ENCODE measurements around the gene NAPEPLD. TPM values are rescaled to one million over a fixed set of nuclear protein-coding genes. Genes with fewer than 3 reads are reported as not detected.
"Not testable (repeated sequence)": the region's sequence is repeated elsewhere in the genome, so short reads cannot be mapped to it uniquely, and the experiment has no call there.

Gene NAPEPLD
- total RNA-seq, 2 experiments from 2014 or later, result 6.3 to 6.8 TPM

- intact Hi-C loops (cut with micrococcal nuclease), result no loop called here
- H3K27me3 Mint-ChIP-seq (ENCODE audit: low read depth), result no peaks in the 10 kb centered on the region
- CTCF ChIA-PET, result no interaction called here
- no peak overlapping the region for H3K4me3 Mint-ChIP-seq
- no peak overlapping the region for H3K27ac Mint-ChIP-seq
- H3K36me3 Mint-ChIP-seq (ENCODE audit: low read depth), result peaks cover 36% of the 10 kb centered on the region
- no peak for DNase-seq
- H3K4me1 Mint-ChIP-seq (ENCODE audit: low read depth), result no peaks in the 10 kb centered on the region
- no peaks in the 10 kb centered on the region for H3K9me3 Mint-ChIP-seq
Observed at GRCh38 chr7:103116991-103117390, 31.9 kb downstream of the NAPEPLD start.

DNA sequence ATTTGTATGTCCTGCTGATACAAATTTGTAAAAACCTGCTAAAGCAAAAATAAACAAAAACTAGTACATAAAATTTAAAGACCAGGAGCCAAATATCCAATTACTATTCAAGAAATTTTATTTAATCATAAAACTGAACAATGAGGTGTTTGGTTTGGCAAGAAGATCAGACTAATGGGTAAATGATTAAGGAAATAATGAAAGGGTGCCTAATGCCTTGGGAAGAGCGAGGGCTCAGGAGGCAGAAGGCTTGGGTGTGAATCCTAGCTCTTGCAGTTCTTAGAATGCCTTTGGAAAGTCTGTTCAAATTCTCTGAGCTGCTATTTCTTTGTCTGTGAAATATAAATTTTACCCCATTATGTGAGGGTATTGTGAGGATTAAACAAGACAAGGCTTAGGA is 32.4 kb downstream of the NAPEPLD start:
- Mint-ChIP-seq H3K27ac (no peak overlapping the region), H3K4me1 (ENCODE audit: low read depth) (no peaks in the 10 kb centered on the region), H3K27me3 (ENCODE audit: low read depth) (no peaks in the 10 kb centered on the region), H3K4me3 (no peak overlapping the region), H3K9me3 (no peaks in the 10 kb centered on the region), H3K36me3 (ENCODE audit: low read depth) (peaks cover 36% of the 10 kb centered on the region)
- DNase-seq, result no peak
- CTCF ChIA-PET, result no interaction called here
- intact Hi-C loops (cut with micrococcal nuclease), result no loop called here

- DNase-seq, result no peak
- Mint-ChIP-seq H3K4me3 (no peak overlapping the region), H3K27me3 (ENCODE audit: low read depth) (no peaks in the 10 kb centered on the region), H3K4me1 (ENCODE audit: low read depth) (no peaks in the 10 kb centered on the region), H3K36me3 (ENCODE audit: low read depth) (peaks cover 43% of the 10 kb centered on the region), H3K27ac (no peak overlapping the region), H3K9me3 (peaks cover 1% of the 10 kb centered on the region)
- intact Hi-C loops (cut with micrococcal nuclease), result no loop called here
- CTCF ChIA-PET, result no interaction called here
Observed at GRCh38 chr7:103115771-103116170, 33.1 kb downstream of the NAPEPLD start.

DNA sequence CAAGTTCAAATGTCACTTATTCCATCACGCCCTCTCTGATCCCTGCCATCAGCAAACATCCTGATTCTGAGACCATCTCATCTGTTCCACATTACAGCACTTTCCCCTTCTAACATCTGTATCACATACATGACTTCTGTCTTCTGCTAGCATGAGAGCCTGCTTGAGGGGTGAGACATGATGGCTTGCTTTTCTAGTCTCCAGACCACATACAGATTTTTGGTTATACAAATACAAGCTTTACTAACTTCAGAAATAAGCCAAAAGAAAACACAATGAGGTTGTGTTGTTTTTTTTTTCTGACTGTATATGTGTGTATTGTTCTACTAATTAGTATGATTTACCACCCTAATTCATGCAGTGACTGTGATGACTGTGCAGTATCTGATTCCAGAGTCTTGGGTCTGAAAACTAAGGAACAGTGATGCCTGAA is 34.3 kb downstream of the NAPEPLD start:
- Mint-ChIP-seq H3K9me3 (peaks cover 12% of the 10 kb centered on the region), H3K36me3 (ENCODE audit: low read depth) (peaks cover 50% of the 10 kb centered on the region), H3K4me1 (ENCODE audit: low read depth) (no peaks in the 10 kb centered on the region), H3K27ac (no peak overlapping the region), H3K27me3 (ENCODE audit: low read depth) (no peaks in the 10 kb centered on the region), H3K4me3 (no peak overlapping the region)
- CTCF ChIA-PET, result no interaction called here
- DNase-seq, result no peak
- intact Hi-C loops (cut with micrococcal nuclease), result no loop called here

DNA sequence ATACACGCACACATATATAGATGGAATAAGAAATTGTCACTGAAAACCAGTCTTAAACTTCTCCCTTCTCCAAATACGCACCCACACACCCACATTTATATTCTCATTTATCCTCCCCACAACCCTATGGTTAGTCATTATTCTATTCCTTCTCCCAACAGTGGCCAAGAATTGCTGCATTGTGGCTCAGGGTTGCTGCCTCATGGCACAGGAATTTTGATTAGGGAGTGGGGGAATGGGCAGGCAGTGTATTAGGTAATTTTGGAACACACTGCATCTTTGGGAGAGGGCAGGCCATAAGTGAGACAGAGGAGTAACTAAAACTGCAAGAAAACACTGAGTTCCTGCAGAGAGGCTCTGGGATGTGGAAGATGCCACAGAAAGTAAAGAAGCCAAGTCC is 35.7 kb downstream of the NAPEPLD start:
- Mint-ChIP-seq H3K4me1 (ENCODE audit: low read depth) (peaks cover 5% of the 10 kb centered on the region), H3K36me3 (ENCODE audit: low read depth) (peaks cover 59% of the 10 kb centered on the region), H3K27me3 (ENCODE audit: low read depth) (no peaks in the 10 kb centered on the region), H3K4me3 (no peak overlapping the region), H3K27ac (no peak overlapping the region), H3K9me3 (peaks cover 19% of the 10 kb centered on the region)
- DNase-seq, result no peak
- CTCF ChIA-PET, result no interaction called here
- intact Hi-C loops (cut with micrococcal nuclease), result no loop called here

DNA sequence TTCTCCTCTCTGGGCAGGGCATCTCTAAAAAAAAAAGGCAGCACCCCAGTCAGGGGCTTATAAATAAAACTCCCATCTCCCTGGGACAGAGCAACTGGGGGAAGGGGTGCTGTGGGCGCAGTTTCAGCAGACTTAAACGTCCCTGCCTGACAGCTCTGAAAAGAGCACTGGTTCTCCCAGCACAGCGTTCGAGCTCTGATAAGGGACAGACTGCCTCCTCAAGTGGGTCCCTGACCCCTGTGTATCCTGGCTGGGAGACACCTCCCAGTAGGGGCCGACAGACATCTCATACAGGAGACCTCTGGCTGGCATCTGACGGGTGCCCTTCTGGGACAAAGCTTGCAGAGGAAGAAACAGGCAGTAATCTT is 42.2 kb downstream of the NAPEPLD start:
- CTCF ChIA-PET, result interaction anchor here (1.2 kb wide), 1 partner anchor 14 kb away, joined by 3 read pairs; no protein-coding TSS in a partner anchor
- intact Hi-C loops (cut with micrococcal nuclease); DNase-seq: not testable (repeated sequence)

GRCh38 chr7:103106005-103106702 is 42.7 kb downstream of the NAPEPLD start:
- Mint-ChIP-seq H3K9me3 (peaks cover 19% of the 10 kb centered on the region), H3K27me3 (ENCODE audit: low read depth) (no peaks in the 10 kb centered on the region), H3K4me1 (ENCODE audit: low read depth) (peaks cover 7% of the 10 kb centered on the region), H3K27ac (no peak overlapping the region), H3K4me3 (no peak overlapping the region), H3K36me3 (ENCODE audit: low read depth) (peaks cover 39% of the 10 kb centered on the region)
- intact Hi-C loops (cut with micrococcal nuclease), result no loop called here
- no peak for DNase-seq
- CTCF ChIA-PET, result interaction anchor here (1.2 kb wide), 1 partner anchor 15 kb away, joined by 3 read pairs; no protein-coding TSS in a partner anchor

More for the DNA sequence above, 42.2 kb downstream of the NAPEPLD start:
- H3K9me3 Mint-ChIP-seq, result peaks cover 19% of the 10 kb centered on the region
- not testable (repeated sequence) for H3K4me3 Mint-ChIP-seq; H3K27ac Mint-ChIP-seq; H3K4me1 Mint-ChIP-seq (ENCODE audit: low read depth); H3K27me3 Mint-ChIP-seq (ENCODE audit: low read depth)
- peaks cover 44% of the 10 kb centered on the region for H3K36me3 Mint-ChIP-seq (ENCODE audit: low read depth)

GRCh38 chr7:103101543-103101942 is 47.4 kb downstream of the NAPEPLD start:
- intact Hi-C loops (cut with micrococcal nuclease), result no loop called here
- Mint-ChIP-seq H3K4me1 (ENCODE audit: low read depth) (no peaks in the 10 kb centered on the region), H3K4me3 (no peak overlapping the region), H3K27ac (no peak overlapping the region), H3K27me3 (ENCODE audit: low read depth) (no peaks in the 10 kb centered on the region), H3K36me3 (ENCODE audit: low read depth) (peaks cover 10% of the 10 kb centered on the region), H3K9me3 (no peaks in the 10 kb centered on the region)
- no peak for DNase-seq
- CTCF ChIA-PET, result no interaction called here

- Mint-ChIP-seq H3K9me3 (no peaks in the 10 kb centered on the region), H3K4me3 (no peak overlapping the region), H3K27me3 (ENCODE audit: low read depth) (no peaks in the 10 kb centered on the region), H3K4me1 (ENCODE audit: low read depth) (no peaks in the 10 kb centered on the region), H3K36me3 (ENCODE audit: low read depth) (peaks cover 15% of the 10 kb centered on the region), H3K27ac (peak overlapping the region; percentile 21)
- no peak for DNase-seq
- intact Hi-C loops (cut with micrococcal nuclease), result no loop called here
- CTCF ChIA-PET, result interaction anchor here (0.7 kb wide), 1 partner anchor 57 kb away, joined by 3 read pairs; no protein-coding TSS in a partner anchor
Observed at GRCh38 chr7:103100348-103100747, 48.6 kb downstream of the NAPEPLD start.

DNA sequence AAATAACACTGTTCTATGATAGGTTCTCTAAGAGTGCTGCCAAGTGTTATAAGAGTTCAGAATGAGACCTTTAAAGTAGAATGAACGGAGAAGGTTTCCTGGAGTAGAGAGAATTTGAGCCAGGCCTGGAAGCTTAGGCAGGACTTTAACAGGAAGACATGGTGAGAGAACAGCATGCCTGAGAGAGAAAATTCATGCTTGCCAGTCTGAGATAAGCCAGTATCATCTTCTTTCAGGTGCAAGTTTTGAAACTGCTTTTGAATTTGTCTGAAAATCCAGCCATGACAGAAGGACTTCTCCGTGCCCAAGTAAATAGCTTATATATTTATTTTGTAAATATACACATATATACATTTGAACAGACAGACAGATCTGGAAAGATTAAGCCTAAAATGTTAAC is 51.9 kb downstream of the NAPEPLD start:
- intact Hi-C loops (cut with micrococcal nuclease), result no loop called here
- Mint-ChIP-seq H3K4me1 (ENCODE audit: low read depth) (no peaks in the 10 kb centered on the region), H3K4me3 (no peak overlapping the region), H3K36me3 (ENCODE audit: low read depth) (peaks cover 35% of the 10 kb centered on the region), H3K27ac (no peak overlapping the region), H3K9me3 (no peaks in the 10 kb centered on the region), H3K27me3 (ENCODE audit: low read depth) (no peaks in the 10 kb centered on the region)
- no peak for DNase-seq
- CTCF ChIA-PET, result no interaction called here

GRCh38 chr7:103095558-103095957 is 53.3 kb downstream of the NAPEPLD start:
- H3K36me3 Mint-ChIP-seq (ENCODE audit: low read depth), result peaks cover 40% of the 10 kb centered on the region
- H3K4me1 Mint-ChIP-seq (ENCODE audit: low read depth); intact Hi-C loops (cut with micrococcal nuclease); H3K4me3 Mint-ChIP-seq; H3K9me3 Mint-ChIP-seq; H3K27me3 Mint-ChIP-seq (ENCODE audit: low read depth); H3K27ac Mint-ChIP-seq; DNase-seq: not testable (repeated sequence)
- CTCF ChIA-PET, result interaction anchor here (0.6 kb wide), 1 partner anchor 20 kb away, joined by 3 read pairs; the partner anchor contains the start of gene ARMC10

DNA sequence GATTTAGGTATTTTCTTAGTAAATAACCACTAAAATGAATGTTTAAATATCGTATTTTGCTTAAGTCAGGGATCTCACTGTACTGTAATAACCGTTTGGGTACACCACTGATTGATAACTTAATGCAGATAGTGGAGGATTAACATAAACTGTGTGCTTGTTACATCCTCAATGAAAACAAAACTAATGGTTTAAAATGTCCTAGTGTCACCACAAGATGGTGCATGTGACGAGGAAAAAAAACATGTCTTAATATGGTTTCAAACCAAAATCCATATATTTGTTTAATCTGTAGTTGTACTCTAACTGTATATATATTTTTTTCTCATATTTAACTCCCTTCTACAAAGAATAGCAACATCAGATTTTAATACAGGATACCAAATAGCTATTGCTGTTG is 54.8 kb downstream of the NAPEPLD start:
- intact Hi-C loops (cut with micrococcal nuclease), result no loop called here
- no peaks in the 10 kb centered on the region for H3K9me3 Mint-ChIP-seq

GRCh38 chr7:103093429-103093828 is 55.5 kb downstream of the NAPEPLD start:
- Mint-ChIP-seq H3K27me3 (ENCODE audit: low read depth) (no peaks in the 10 kb centered on the region), H3K9me3 (no peaks in the 10 kb centered on the region), H3K4me1 (ENCODE audit: low read depth) (no peaks in the 10 kb centered on the region), H3K36me3 (ENCODE audit: low read depth) (peaks cover 43% of the 10 kb centered on the region), H3K27ac (no peak overlapping the region), H3K4me3 (no peak overlapping the region)
- intact Hi-C loops (cut with micrococcal nuclease), result no loop called here
- DNase-seq, result no peak
- CTCF ChIA-PET, result no interaction called here

More for the DNA sequence above, 54.8 kb downstream of the NAPEPLD start:
- no peak overlapping the region for H3K27ac Mint-ChIP-seq
- CTCF ChIA-PET, result no interaction called here
- H3K4me1 Mint-ChIP-seq (ENCODE audit: low read depth), result no peaks in the 10 kb centered on the region
- DNase-seq, result no peak
- H3K27me3 Mint-ChIP-seq (ENCODE audit: low read depth), result no peaks in the 10 kb centered on the region
- H3K4me3 Mint-ChIP-seq, result no peak overlapping the region
- H3K36me3 Mint-ChIP-seq (ENCODE audit: low read depth), result peaks cover 42% of the 10 kb centered on the region

Data from activated naive CD4-positive, alpha-beta T cell treated with anti-CD3 and anti-CD28 coated beads for 36 hours (primary cell).